Measurements from ENCODE around the gene KLF7.

Gene KLF7

DNA sequence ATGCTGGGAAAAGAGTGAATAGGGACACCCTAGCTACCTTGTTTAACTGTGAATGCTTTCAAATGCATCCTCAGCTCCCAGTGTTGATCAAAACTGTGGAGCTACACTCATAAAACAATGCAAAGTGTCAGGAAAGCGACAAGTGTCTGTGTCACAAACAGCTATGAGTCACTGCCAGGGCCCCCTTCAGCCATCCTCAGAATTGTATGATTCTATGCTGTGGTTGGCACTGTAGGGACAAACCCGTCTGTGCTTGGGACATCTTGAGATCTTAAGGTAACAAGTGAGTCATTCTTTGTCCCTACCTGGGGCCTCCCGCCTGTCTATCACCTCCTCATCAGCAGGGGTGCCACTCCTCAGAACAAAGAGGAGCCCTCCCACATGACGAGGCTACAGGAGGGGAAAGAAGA, 42.4 kb downstream of the KLF7 start:
- DNase-seq, result no peak

DNA sequence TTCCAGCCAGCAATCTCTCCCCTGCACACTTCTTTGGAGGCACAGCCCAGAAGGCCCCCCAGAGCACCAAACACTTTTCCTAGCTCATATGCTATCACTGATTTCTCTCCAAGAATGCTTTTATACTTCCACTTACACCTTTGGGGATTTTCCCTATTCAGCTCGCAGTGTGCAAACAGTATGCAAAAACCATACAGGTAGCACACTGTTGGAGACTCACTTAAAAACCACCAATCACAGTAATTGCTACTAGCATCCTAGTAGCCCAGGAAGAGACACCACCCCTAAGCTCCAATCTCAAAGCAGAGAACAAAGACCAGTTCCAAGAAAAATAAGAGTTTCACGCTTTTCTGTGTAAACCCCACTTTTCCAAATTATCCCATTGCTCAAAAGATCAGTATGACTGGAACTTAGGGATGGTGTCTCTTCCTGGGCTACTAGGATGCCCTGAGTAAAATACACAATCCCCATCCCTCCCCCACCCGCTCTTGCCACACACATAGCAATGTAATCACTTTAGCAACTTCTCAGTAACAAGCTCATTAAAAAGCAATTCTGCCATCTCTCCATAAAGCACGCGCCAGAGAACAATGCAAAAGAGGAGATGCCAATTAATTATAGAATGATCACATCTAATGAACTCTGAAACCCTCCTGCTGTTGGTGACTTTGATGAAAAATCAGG, 43.0 kb downstream of the KLF7 start:
- DNase-seq, result no peak

GRCh38 chr2:207121784-207122183, 44.0 kb downstream of the KLF7 start:
- no peak for DNase-seq

- DNase-seq, result no peak
These were observed 46.7 kb downstream of the KLF7 start for GRCh38 chr2:207119048-207119447.

DNA sequence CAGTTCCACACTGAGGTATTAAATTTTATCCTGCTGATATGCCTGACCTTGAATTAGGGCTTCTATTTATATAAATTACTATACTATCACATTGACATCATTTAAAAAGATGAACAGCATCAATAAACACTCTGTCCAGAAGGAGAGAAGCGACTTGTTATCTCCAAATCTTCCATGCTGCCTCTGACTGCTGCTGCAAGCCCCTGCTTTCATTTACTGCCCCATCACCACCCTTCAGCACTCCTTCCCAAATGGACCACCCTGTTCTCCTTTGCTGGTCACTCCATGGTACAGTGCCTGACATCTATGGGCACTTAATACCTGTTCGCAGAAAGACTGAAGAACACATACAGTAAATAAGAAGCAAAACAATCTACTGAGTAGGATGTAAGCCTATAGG, 48.1 kb downstream of the KLF7 start:
- DNase-seq, result no peak

- no peak for DNase-seq
These were observed 49.9 kb downstream of the KLF7 start for GRCh38 chr2:207115715-207116364.

- no peak for DNase-seq
These were observed 52.3 kb downstream of the KLF7 start for GRCh38 chr2:207113414-207113813.

DNA sequence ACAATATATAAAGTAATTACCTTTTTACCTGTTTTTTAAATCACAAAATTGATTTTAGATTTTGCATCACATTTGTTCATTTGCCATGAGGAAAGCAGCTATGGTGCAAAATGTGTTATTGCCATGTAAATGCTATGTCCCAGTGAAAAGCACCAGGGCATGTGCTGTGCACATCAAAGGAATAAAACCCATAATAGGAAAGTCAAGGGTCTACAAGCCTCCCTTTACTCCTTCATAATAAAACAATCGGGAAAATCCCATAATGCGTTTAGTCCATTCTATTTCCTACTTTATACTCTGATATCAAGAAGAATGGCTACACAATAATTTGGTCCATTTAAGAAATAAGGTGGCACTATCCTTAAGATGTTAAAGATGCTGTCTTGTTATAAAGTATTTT, 53.0 kb downstream of the KLF7 start:
- no peak for DNase-seq

- DNase-seq, result no peak
These were observed 53.4 kb downstream of the KLF7 start for GRCh38 chr2:207112383-207112782.

DNA sequence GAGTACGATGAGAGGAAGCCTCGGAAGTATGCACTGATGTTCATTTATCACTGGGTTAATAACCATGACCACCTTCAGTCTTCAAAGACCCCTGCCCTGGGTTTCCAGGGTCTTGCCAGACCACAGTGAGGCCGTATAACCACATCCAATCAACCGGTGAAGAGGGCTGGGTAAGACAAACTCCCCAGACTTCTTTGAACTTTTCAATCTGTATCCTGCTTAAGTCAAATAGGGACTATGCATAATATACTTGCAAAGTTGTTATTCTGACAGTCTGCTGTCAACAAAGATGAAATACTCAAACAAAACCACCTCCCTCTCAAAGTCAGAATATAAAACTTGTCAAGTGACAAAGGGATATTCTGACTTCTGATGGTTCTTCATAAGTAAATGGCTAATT, 54.0 kb downstream of the KLF7 start:
- no peak for DNase-seq

- DNase-seq, result no peak
These were observed 55.0 kb downstream of the KLF7 start for GRCh38 chr2:207110715-207111114.

GRCh38 chr2:207110310-207110709, 55.4 kb downstream of the KLF7 start:
- DNase-seq, result no peak

- DNase-seq, result no peak
These were observed 56.0 kb downstream of the KLF7 start for GRCh38 chr2:207109768-207110167.

- no peak for DNase-seq
These were observed 57.3 kb downstream of the KLF7 start for GRCh38 chr2:207108440-207108839.

DNA sequence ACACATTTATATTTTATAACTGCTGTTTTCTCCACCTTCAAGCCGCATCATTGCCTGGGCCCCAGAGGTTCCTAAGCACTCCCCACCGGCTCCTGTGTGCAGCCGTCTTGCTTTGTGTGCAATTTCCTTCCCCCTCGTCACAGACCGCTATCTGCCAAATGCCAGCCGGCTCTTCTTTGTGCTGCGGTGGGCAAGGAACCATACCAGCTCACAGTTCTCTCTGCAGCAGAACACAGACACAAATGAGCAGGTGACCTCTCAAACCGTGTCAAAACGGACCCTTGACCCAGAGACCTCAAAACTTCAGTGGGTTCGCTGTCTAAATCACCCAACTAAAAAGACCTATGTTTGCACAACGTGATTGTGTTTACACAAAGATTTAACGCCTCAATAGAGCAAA, 58.2 kb downstream of the KLF7 start:
- no peak for DNase-seq

- DNase-seq, result no peak
These were observed 58.6 kb downstream of the KLF7 start for GRCh38 chr2:207107131-207107530.

DNA sequence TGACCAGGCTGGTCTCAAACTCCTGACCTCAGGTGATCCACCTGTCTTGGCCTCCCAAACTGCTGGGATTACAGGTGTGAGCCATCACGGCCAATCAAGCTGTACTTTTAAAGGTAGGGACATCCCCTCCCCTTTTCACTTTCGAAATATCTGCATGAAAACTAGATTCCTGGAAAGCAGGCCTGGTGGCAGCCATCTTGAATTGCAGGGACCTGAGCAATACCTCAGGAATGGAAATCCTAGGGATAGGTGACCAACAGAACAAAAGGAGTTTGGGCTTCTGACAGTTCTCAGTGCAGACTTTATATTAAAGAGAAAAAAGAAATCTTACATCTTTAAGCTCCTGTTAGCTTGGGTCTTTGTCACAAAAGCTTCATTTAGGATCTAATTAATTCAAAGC, 62.6 kb downstream of the KLF7 start:
- no peak for DNase-seq

- DNase-seq, result no peak
These were observed 63.8 kb downstream of the KLF7 start for GRCh38 chr2:207101984-207102383.

- no peak for DNase-seq
These were observed 68.5 kb downstream of the KLF7 start for GRCh38 chr2:207097278-207097677.

GRCh38 chr2:207095963-207096362, 69.8 kb downstream of the KLF7 start:
- DNase-seq, result no peak

DNA sequence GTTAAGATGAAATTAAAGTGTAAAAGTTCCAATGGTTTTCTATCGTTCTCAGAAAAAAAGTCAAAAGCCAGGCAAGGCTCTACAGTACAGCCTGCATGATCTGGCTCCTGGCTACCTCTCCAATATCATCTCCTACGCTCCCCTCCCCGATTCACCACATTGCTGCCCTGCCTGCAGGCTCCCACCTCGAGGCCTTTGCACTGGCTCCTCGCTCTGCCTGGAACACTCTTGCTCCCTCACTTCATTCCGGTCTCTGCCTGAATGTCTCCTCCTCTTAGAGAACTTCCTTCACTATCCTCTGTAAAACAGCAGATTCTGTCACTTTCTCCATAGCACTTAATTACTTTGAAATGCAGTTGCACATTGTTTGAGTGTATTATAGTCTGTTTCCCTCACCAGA, 72.5 kb downstream of the KLF7 start:
- DNase-seq, result no peak

DNA sequence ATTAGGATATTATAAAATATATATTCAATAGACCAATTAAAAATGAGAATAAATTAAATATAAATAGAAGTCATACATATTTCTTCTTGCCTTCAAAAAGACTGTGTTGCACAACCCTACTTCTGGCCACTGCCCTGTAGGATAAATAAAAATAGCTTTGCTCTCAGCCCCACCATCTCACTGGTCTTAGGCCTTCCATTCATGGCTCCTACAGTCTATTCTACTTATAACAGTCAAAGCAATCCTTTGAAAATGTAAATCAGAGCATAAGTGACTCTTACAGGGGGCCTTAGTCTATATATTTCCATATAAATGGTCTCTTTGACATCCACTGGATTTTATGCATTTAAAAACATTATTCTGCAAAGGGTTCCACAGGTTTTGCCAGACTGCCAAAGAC, 72.9 kb downstream of the KLF7 start:
- no peak for DNase-seq

- no peak for DNase-seq
These were observed 73.8 kb downstream of the KLF7 start for GRCh38 chr2:207091928-207092327.

DNA sequence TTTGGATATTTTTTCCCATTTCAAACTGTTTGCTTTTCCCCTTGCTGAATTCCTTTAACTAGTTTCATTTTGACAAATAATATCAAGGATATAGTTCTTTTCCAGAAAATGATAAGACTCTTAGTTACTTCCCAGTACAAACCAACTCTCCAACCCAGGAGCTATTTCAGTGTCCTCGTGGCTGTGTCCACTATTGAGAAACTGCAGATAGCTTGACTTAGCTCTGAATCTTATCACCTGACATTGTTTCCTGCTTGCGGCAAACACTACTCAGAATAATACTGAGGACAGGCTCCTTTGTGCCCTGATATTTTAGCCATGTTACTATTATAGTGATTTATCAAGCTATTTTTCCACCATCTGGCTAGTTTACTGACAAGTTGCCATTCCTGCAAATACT, 74.6 kb downstream of the KLF7 start:
- no peak for DNase-seq

DNA sequence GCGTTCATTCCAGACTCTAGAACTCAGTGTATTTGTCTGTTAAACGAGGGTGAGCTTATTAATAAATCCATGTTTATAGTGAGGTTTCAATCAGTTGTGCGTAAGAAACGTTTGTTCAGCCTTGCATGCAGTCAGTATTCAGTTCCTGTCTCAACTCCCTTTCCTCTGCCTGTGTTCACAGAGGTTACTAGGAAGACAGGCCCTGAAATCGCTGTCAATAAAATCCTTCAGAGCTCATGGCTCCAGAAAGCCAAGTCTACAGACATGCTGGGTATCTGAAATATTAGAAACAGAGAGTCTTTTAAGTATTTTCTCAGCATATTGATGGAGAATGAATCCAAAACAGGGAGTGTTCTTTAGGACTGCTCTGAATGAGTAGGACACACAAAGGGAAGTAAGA, 75.4 kb downstream of the KLF7 start:
- no peak for DNase-seq

Data from NCI-H226 (cell line).